Suprapubic skin (tissue), 4 donors: Measurements from ENCODE around the gene MAP6. TPM values are rescaled to one million over a fixed set of nuclear protein-coding genes. Genes with fewer than 3 reads are reported as not detected.

Experiments used
- DNase-seq, 2 donors: peaks; one replicate each; pipeline ENCODE4 v3.0.0-alpha.2; 2019; ENCODE audit warnings: low spot score in 2 of 2
- H3K27ac ChIP-seq: fragments of 200-600 bp; sonication (generic); one replicate; pipeline ENCODE4 v1.5.1; 2019
- H3K27me3 ChIP-seq: fragments of 200-600 bp; sonication (generic); one replicate; pipeline ENCODE4 v1.5.1; 2019
- H3K36me3 ChIP-seq: fragments of 200-600 bp; sonication (generic); one replicate; pipeline ENCODE4 v1.5.1; 2019
- H3K4me1 ChIP-seq: fragments of 200-600 bp; sonication (generic); one replicate; pipeline ENCODE4 v1.5.1; 2019
- H3K4me3 ChIP-seq: fragments of 200-600 bp; sonication (generic); one replicate; pipeline ENCODE4 v1.5.1; 2019; ENCODE audit warnings: mild to moderate bottlenecking
- H3K9me3 ChIP-seq: fragments of 200-600 bp; sonication (generic); one replicate; pipeline ENCODE4 v1.5.1; 2019
- CTCF ChIP-seq, 2 donors: fragments of 200-600 bp in 1 of 2; fragments of 450-650 bp in 1 of 2; sonication (generic) in 1 of 2; IDR thresholded peaks; one replicate each; pipeline ENCODE4 v1.5.1; 2016 to 2019; ENCODE audit warnings: antibody characterized with exemption in 2 of 2, mild to moderate bottlenecking in 1 of 2, moderate library complexity in 1 of 2
- EP300 ChIP-seq: sonication (generic); formaldehyde crosslinking; IDR thresholded peaks from one replicate; pipeline ENCODE4 v1.6.1; 2017; ENCODE audit warnings: antibody characterized with exemption
- POLR2A ChIP-seq, 2 donors: fragments of 450-650 bp; IDR thresholded peaks; one replicate each; pipeline ENCODE4 v1.6.1; 2017; ENCODE audit warnings: antibody characterized with exemption in 2 of 2, mild to moderate bottlenecking in 2 of 2, moderate library complexity in 2 of 2
- POLR2AphosphoS5 ChIP-seq, 3 donors: sonication (generic); formaldehyde crosslinking; IDR thresholded peaks; one replicate each; pipeline ENCODE4 v1.6.1; 2017; ENCODE audit warnings: antibody characterized with exemption in 3 of 3
- WGBS: methylation state at CpG from one replicate; pipeline ENCODE4 v1.1.5; 2018; 5-methylcytosine and 5-hydroxymethylcytosine counted together
- total RNA-seq, 4 donors: library from RNA; depleted of rRNA; stranded (reverse); fragments of >200 nt; gene quantifications; one replicate each; pipeline ENCODE4 v1.1.0, GENCODE V29; 2016

Gene MAP6
- total RNA-seq, 4 donors from 2014 or later: 2.7 to 11.0 (median 4.6) TPM

GRCh38 chr11:75598900-75599299 is 69.9 kb downstream of the MAP6 start:
- WGBS: 84% methylated on average over 7 of the region's 7 CpGs
- Histone ChIP-seq H3K36me3 (no peaks in the 10 kb centered on the region), H3K27me3 (no peaks in the 10 kb centered on the region), H3K4me3 (no peak overlapping the region), H3K9me3 (no peaks in the 10 kb centered on the region), H3K4me1 (peaks cover 4% of the 10 kb centered on the region), H3K27ac (no peak overlapping the region)
- DNase-seq: no peak
- TF ChIP-seq POLR2AphosphoS5 (IDR thresholded peaks at IDR 0.05) (no peak), EP300 (no peak), POLR2A (IDR thresholded peaks at IDR 0.05) (no peak)

GRCh38 chr11:75598264-75598663 is 70.6 kb downstream of the MAP6 start:
- H3K27me3 ChIP-seq: no peaks in the 10 kb centered on the region
- DNase-seq: no peak
- TF ChIP-seq EP300: no peak
- TF ChIP-seq POLR2A (IDR thresholded peaks at IDR 0.05): no peak
- no peak for TF ChIP-seq CTCF (IDR thresholded peaks at IDR 0.05)
- no peak for TF ChIP-seq POLR2AphosphoS5 (IDR thresholded peaks at IDR 0.05)

GRCh38 chr11:75597636-75598035 is 71.2 kb downstream of the MAP6 start:
- WGBS: 88% methylated on average over 4 of the region's 4 CpGs
- no peak overlapping the region for H3K4me3 ChIP-seq
- DNase-seq: no peak
- no peaks in the 10 kb centered on the region for H3K36me3 ChIP-seq
- TF ChIP-seq EP300 (no peak), CTCF (IDR thresholded peaks at IDR 0.05) (no peak), POLR2AphosphoS5 (IDR thresholded peaks at IDR 0.05) (no peak), POLR2A (IDR thresholded peaks at IDR 0.05) (no peak)
- H3K9me3 ChIP-seq: no peaks in the 10 kb centered on the region
- H3K27ac ChIP-seq: no peak overlapping the region
- H3K4me1 ChIP-seq: no peaks in the 10 kb centered on the region
- no peaks in the 10 kb centered on the region for H3K27me3 ChIP-seq

More at GRCh38 chr11:75598264-75598663, 70.6 kb downstream of the MAP6 start:
- no peak overlapping the region for H3K27ac ChIP-seq
- H3K9me3 ChIP-seq: no peaks in the 10 kb centered on the region
- H3K4me1 ChIP-seq: no peaks in the 10 kb centered on the region
- H3K36me3 ChIP-seq: no peaks in the 10 kb centered on the region
- H3K4me3 ChIP-seq: no peak overlapping the region

- Histone ChIP-seq H3K4me3 (no peak overlapping the region), H3K9me3 (no peaks in the 10 kb centered on the region), H3K27ac (no peak overlapping the region), H3K27me3 (no peaks in the 10 kb centered on the region), H3K36me3 (no peaks in the 10 kb centered on the region), H3K4me1 (no peaks in the 10 kb centered on the region)
- 84% methylated on average over 4 of the region's 4 CpGs for WGBS
- DNase-seq: no peak
- TF ChIP-seq POLR2A (IDR thresholded peaks at IDR 0.05) (no peak), EP300 (no peak), POLR2AphosphoS5 (IDR thresholded peaks at IDR 0.05) (no peak), CTCF (IDR thresholded peaks at IDR 0.05) (no peak)
Observed at GRCh38 chr11:75596914-75597313, 71.9 kb downstream of the MAP6 start.

GRCh38 chr11:75595429-75595828 is 73.4 kb downstream of the MAP6 start:
- no peak overlapping the region for H3K27ac ChIP-seq
- no peak overlapping the region for H3K4me3 ChIP-seq
- TF ChIP-seq POLR2A (IDR thresholded peaks at IDR 0.05) (no peak), POLR2AphosphoS5 (IDR thresholded peaks at IDR 0.05) (no peak)
- H3K4me1 ChIP-seq: no peaks in the 10 kb centered on the region
- no peak for DNase-seq
- H3K27me3 ChIP-seq: no peaks in the 10 kb centered on the region
- H3K36me3 ChIP-seq: no peaks in the 10 kb centered on the region
- H3K9me3 ChIP-seq: no peaks in the 10 kb centered on the region
- 92% methylated on average over 2 of the region's 2 CpGs for WGBS

- no peaks in the 10 kb centered on the region for H3K27me3 ChIP-seq
- no peaks in the 10 kb centered on the region for H3K4me1 ChIP-seq
- H3K27ac ChIP-seq: no peak overlapping the region
- WGBS: 88% methylated on average over 6 of the region's 6 CpGs
- TF ChIP-seq CTCF (IDR thresholded peaks at IDR 0.05): no peak
- TF ChIP-seq EP300: no peak
- no peaks in the 10 kb centered on the region for H3K9me3 ChIP-seq
- no peaks in the 10 kb centered on the region for H3K36me3 ChIP-seq
- H3K4me3 ChIP-seq: no peak overlapping the region
- DNase-seq: no peak
Observed at GRCh38 chr11:75594211-75594610, 74.6 kb downstream of the MAP6 start.
